Activated CD4-positive, alpha-beta T cell treated with anti-CD3 and anti-CD28 coated beads, Interleukin-2, amount 50 U/mL, for 16 hours (primary cell): ENCODE data around the gene GLS.
"Not testable (repeated sequence)": the region's sequence is repeated elsewhere in the genome, so short reads cannot be mapped to it uniquely, and the experiment has no call there.

Experiments
- DNase-seq: peaks from one replicate; pipeline ENCODE4 v3.0.0-alpha.2; 2020

Gene GLS

GRCh38 chr2:190858817-190859216 lies 21.8 kb upstream of the GLS start:
- no peak for DNase-seq

- no peak for DNase-seq
Measured at GRCh38 chr2:190859347-190860297, 21.0 kb upstream of the GLS start.

DNA sequence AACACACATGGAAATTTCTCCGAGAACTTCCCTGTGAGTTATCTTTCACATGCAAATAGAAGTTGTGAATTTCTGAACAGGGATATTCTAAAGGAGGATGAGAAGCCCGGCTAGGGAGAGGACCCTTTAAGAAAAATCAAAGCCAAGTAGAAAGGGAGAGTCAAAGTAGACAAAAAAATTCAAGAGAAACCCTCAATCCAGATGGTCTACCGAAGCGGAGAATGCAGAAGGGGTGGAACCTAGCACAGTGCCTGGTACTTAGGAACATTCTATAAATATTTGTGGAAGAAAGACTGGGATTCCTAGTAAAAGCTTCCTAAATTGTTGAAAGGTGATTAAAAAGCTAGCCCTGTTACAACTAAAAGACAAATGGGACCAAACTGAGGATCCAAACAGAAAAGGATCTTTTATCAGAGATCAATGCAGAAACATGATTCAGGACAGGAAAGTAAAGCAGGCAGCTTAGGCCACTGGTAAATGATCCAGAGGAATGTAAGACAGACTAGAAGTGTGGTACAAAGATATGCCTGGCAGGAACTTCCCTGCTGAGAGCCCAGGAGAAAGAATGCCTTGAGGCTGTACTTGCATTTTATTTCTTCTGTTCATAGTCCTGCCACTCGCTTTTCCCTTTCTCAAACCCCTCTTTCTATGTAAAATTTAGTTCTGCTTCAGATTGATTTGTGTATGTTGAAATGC lies 19.5 kb upstream of the GLS start:
- DNase-seq: no peak

DNA sequence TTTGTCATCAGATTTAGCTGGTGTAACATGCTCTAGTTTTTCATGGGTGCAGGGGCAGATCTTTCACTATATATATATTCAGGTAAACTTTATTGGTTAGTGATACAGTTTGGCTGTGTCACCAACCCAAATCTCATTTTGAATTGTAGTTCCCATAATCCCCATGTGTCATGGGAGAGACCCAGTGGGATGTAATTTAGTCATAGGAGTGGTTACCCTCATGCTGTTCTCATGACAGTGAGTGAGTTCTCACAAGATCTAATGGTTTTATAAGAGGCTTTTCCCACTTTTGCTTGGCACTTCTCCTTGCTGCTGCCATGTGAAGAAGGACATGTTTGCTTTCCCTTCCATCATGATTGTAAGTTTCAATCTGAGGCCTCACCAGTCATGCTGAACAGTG lies 18.5 kb upstream of the GLS start:
- DNase-seq: not testable (repeated sequence)

- peak; percentile 64 for DNase-seq
Measured at GRCh38 chr2:190862571-190862991, 18.0 kb upstream of the GLS start.

DNA sequence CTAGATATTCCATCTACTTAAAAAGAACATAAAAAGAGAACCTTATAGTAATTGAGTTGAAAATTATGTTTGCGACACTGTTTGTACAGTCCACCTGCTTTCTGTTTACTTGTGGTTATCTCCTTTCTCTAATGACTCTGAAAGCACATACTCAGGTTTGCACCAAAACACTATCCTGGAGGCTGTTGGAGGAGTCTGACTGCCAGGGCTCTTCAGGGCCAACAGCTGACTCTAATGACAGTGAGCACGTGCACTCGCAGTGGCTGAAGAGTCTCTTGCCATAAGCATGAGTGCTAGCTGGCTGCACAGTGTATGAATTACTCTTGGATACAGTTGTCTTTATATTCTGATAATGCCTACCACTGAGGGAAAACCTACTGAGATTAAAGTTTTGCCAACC lies 16.7 kb upstream of the GLS start:
- no peak for DNase-seq

DNA sequence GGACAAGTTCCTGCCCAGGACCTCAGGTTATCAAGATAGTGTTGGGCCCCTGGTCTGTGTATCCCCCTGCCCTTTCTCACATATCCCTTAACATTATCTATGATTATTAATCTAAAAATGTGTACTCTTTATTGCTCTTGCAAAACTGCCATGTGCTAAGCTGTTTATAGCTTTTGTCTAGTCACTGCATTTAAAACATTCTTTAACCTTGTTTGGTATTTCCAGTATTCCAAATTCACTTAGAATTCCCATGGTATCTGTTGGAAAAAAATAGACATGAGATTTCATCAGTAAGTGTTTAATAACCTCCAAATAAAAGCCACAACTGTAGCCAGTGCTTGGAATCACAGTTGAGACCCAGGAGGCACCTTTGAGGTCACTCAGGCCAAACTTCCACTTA lies 16.2 kb upstream of the GLS start:
- DNase-seq: no peak

GRCh38 chr2:190867212-190867611 lies 13.4 kb upstream of the GLS start:
- no peak for DNase-seq

- no peak for DNase-seq
Measured at GRCh38 chr2:190867832-190868231, 12.8 kb upstream of the GLS start.

DNA sequence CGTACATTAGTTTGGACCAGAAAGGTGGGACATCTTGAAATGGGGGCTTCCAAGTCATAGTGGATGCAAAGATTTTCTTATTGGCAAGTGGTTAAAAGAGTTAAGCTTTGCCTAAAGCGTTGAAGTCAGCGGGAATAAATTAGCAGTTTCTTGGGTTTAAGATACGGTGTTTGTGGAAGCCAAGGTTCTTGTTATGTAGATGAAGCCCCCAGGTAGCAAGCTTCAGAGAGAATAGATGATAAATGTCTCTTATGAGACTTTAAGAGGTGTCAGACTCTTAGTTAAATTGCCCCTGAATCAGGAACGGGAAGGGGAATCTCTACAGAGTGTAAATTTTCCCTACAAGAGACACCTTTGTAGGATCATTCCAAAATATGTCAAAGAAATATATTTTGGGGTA lies 10.9 kb upstream of the GLS start:
- DNase-seq: no peak

GRCh38 chr2:190873451-190873850 lies 7.2 kb upstream of the GLS start:
- not testable (repeated sequence) for DNase-seq

GRCh38 chr2:190875891-190876290 lies 4.7 kb upstream of the GLS start:
- peak; percentile 32 for DNase-seq

DNA sequence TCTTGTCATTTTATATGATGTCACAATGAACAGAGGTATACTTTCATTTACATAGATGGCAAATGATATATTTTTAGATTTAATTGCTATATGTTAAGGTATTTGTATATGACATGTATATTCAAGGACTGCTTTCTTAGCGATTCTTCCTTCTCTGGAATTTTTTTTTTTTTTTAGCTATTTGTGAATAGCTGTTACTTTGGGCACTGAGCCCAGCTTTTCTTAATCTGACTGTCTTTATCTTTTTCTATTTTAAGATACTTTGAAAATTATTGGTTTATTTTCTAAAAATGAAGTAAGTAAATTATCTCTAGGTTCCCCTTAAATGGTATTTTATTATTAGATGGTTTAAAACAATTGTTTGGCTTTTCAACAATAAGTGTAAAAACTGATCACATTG lies 4.0 kb upstream of the GLS start:
- DNase-seq: no peak

GRCh38 chr2:190877436-190877835 lies 3.2 kb upstream of the GLS start:
- no peak for DNase-seq

DNA sequence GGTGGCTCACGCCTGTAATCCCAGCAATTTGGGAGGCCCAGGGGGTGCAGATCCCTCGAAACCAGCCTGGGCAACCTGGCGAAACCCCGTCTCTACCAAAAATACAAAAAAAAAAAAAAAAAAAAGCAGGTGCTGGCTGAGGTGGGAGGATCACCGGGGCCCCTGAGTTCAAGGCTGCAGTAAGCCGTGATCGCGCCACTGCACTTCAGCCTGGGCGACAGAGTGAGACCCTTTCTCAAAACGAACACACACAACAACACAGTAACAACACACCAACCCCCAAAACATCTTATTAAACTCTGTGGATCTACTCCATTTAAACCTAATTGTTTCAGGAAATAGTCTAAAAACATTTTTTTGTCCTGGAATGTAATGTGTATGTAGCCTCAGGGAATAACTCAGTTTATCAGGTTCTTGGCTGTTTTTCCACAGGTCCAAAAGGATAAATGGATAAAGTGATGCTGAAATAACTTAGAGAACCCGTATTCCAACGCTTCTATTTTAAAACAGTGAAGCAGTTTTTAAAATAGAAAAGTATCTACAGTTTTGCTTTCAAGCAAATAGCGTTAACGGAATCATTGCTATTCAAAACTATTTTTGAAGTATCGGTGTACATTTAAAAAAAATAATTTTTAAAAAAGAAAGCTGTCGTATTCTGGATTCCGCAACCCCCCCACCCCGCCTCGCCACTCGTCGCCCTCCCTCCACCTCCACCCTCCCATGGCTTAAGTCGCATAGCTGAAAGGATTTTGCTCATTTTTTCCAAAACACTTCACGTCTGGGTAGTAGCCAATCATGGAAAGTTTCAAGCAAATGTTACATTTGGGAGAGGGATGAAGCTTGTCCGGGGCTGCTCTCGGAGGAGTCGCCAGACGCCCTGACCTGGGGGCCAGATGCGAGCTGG lies 895 bp upstream of the GLS start:
- peak; percentile 40 for DNase-seq

- no peak for DNase-seq
Measured at GRCh38 chr2:190881084-190881597, 520 bp downstream of the GLS start.

GRCh38 chr2:190881598-190882410 lies 1.2 kb downstream of the GLS start:
- peak; percentile 84 for DNase-seq

DNA sequence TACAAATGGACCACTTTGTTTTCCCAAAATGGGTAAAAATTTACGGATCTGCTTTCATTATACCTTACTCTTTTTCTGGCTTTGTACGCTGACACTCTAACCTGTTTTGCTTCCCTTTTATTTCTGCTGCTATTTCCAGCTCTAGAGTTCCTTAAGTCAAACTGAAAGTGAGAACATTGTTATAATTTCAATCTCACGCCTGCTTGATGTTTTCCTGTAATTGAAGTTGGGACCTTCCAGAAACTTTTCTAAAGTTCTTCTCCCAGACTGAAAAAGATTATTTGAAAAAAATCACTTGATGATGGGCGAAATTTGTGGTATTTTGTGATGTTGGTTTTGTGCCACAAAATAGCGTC lies 1.8 kb downstream of the GLS start:
- DNase-seq: no peak

DNA sequence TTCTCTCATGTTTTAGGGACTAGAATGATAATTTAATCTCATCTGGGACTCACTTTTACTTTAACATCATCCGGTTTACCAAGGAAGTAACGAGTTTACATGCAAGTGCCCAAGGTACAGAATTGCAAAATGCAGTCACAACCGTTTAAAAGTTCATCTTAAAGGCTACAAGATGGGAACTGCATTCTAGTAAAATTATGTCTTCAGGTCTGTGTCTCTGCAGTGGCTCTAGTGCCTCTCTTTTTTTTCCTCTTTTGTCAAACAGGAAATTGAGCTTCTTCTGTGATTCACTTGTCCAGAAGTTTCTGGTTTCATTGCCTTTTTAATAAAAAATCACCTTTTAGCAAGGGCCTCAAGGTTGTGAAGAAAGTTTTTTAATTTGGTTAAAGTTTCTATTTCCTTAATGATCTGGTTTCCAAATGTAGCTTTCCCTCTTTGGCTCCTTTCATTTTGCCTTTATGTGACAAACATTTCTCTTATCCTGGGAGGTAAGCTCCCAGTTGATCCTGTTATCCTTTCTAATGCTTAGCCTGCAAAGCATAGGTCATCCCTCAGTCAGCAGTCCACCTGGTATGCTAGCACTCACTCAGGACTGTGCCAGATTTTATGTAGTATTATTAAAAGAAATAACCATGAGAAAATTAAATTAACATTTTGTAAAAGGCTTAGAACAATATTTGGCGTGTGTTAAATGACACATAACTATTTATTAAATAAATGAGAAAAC lies 2.4 kb downstream of the GLS start:
- peak; percentile 26 for DNase-seq

- not testable (repeated sequence) for DNase-seq
Measured at GRCh38 chr2:190885844-190886243, 5.2 kb downstream of the GLS start.

GRCh38 chr2:190887089-190887488 lies 6.5 kb downstream of the GLS start:
- DNase-seq: peak; percentile 57
